ENCODE results near the gene GTF2A2.

The GTF2A2 gene

DNA sequence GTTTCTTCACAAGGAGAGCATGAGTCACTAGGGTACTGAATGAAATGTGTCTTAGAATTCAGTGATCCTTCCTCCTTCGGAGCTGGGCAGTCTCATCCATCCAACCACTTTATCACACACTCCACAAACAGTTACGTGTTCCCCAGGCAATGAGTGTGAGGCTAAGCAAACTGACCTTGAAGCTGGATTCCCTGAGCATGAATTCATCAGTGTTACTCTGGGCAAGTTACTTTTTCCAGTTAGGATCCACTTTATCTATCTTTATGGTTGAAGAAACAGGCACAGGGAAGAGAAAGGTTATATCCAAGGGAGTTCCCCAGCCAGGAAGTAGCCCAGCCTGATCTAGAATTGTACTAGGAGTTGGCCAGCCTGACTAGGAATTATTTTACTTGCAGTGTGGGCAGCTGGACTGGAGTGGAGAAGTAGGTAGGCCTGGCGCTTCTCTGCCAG lies 62.8 kb downstream of the GTF2A2 start:
- TF ChIP-seq, protein P1, sequence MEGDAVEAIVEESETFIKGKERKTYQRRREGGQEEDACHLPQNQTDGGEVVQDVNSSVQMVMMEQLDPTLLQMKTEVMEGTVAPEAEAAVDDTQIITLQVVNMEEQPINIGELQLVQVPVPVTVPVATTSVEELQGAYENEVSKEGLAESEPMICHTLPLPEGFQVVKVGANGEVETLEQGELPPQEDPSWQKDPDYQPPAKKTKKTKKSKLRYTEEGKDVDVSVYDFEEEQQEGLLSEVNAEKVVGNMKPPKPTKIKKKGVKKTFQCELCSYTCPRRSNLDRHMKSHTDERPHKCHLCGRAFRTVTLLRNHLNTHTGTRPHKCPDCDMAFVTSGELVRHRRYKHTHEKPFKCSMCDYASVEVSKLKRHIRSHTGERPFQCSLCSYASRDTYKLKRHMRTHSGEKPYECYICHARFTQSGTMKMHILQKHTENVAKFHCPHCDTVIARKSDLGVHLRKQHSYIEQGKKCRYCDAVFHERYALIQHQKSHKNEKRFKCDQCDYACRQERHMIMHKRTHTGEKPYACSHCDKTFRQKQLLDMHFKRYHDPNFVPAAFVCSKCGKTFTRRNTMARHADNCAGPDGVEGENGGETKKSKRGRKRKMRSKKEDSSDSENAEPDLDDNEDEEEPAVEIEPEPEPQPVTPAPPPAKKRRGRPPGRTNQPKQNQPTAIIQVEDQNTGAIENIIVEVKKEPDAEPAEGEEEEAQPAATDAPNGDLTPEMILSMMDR (IDR thresholded peaks at IDR 0.05), result no peak

DNA sequence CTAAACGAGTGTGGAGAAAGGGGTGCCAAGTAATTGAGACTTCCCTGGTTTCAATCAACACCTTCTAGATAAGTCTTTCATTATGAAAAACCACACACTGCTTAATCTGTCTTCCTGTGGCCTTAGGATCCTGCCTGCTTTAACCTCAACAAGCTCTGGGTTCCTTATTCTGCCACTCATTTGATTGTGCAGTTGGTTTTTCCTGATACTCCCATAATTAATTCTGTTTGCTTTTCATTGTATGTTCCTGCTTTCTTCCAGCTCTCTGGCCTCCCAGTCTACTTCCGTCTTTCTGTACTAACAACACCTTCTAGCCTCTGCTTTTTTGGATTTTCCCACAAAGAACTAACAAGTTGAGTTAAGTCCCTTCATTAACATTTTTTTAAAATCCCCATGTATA lies 66.0 kb downstream of the GTF2A2 start:
- TF ChIP-seq, protein P1 (IDR thresholded peaks at IDR 0.05), result no peak

DNA sequence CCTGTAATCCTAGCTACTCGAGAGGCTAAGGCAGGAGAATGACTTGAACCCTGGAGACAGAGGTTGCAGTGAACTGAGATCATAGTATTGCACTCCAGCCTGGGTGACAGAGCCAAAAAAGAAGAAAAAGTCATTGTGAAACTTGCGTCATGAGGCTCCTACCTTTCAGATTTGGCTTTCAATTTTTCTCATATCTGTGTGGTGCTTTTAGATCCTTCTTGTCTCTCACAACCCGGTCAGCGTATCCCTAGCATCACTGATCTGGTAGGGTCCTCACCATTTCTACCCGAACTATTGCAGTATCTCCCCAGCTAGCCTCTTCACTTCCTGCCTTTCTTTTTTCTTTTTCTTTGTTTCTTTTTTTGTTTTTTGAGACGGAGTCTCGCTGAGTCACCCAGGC lies 67.3 kb downstream of the GTF2A2 start:
- TF ChIP-seq, protein P1 (IDR thresholded peaks at IDR 0.05), result no peak

Measured in LNCAP (cell line).